Medulla oblongata (tissue), 1 donor: ENCODE results near the gene SH3RF3.

Experiments
- DNase-seq: peaks from one replicate; pipeline ENCODE4 v3.0.0-alpha.2; 2015; ENCODE audit errors: extremely low spot score

SH3RF3 gene

DNA sequence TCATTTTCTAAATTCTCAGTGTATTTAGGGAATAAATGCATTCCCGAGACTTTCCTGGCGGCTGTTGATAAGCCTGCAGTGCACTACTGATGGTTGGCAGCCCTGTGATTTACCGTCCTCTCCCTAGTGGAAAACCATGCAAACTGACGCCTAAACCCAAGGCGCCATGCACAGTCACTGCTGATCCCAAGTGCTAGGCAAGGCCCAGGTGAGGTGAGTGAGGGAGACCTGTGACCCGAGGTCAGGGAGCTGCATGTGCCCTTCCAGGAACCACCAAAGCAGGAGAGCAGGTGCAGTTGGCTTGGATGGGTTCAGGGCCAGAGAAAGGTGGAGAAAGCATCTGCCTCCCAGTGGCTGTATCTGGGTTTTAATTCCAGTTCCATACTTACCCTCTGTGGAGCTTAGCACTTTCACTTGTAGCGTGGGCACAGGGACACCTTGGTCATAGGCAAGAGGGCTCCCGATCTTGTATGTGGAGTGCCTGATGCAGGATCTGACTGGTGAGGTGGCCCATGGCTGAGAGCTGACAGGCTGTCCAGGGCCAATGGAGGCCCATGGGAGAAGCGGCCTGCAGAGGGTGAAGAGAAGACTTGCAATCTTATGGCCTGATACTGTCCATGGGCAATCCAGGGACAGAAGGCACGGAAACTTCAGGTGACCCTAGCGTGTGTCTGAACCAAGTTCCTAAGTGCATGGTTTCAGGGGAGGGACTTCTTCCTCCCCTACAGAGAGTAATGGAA lies 131.3 kb downstream of the SH3RF3 start:
- no peak for DNase-seq

DNA sequence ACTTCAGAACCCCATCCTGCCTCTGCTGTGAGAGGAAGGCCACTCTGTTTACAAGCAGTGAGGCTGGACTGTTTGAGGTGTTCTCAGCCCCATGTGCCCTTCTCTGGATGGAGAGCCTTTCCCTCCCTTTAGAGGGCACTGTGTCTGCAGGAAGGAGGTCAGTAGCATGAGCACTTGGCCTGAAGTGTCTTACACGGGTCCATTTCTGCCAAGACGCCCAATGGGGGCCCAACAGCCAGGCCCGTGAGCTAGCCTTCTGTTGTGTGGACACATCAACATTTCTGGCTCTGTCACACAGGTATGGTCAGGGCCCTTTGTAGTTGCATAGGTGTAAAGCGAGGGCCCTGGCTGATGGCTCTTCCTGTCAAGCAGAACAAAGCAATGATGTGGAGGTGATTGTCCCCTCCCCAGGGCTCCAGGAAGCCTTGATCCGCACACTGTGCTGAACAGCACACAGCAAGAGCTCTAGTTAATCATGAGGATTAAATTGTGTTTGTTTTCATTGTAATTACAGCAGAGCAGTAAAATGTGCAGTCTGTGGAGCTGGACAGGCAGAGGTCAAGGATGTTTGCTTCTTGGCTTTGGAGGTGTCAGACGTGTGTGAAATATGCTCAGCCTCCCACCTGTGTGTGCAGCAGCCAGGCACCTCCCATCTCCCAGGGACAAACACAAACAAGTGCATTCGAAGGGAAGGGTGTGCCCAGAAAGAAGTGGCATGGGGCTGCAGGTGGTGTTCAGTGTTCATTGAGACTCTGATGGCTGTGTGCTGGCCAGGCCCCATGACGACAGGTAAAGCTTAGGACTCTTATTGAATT lies 132.1 kb downstream of the SH3RF3 start:
- DNase-seq = peak; percentile 42

DNA sequence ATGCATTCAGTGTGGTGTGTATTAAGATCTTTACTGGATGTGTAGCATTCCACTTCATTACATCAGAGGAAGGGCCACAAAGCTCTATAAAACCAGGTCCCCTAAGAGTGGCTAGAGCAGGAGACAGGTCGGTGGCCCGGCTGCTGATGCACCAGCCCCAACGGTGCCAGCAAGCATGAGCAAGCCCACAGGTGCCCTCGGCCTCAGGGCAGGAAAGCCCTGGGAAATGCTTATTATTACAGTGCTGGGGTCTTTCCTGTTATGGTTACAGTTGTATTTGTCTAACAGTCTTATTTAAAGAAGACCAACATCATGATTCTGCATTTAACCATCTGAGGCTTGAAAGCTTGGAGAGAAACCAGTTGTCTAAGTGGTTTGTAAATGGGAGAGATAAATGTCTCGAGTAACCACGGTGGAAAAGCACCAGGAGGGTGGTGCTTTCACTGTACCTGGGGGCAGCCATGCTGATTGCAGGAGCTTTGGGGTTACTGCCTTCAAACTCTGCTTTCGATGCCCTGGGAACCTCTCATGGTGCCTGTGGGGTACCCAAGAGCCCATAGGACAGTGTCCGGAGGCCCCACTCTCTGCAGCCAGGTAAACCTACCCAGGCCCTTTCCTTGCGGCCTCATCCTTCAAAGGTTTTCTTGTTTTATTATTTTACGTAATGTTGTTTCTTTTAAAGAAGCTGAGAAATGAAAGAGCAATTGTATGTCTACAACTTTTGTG lies 133.1 kb downstream of the SH3RF3 start:
- DNase-seq = no peak

DNA sequence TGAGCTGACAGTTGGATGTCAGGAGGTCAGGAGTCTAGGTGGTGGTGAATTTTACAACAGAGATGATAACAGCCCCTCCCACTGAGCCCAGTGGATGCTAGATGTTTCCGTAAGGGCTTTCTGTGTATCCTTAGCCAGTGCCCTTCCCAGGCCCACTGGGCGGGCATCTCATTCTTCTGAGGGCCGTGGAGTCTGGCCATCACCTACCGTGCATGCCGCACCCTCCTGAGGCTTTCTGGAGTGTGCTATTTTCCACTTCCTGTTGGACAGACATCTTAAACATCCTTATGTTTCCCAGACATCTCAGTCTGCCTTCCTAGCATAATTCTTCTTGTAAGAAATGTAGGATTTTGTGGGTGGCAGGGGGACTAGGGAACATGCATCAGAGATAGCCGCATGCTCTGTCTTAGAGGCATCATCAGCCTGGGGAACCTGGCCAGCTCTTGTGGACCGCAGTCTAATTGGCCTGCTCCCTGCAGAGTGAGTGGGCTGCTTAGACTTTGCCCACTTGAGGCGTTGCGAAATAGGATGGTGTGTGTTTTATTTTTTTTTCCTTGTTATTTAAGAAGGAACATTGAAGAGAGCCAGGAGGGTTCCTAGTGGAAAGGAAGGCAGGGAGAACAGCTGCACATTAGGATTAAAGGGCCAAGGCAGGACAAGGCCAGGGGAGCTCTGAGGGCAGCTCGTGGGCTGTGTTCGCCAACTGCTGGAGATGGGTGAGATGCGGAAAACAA lies 135.8 kb downstream of the SH3RF3 start:
- DNase-seq = no peak

DNA sequence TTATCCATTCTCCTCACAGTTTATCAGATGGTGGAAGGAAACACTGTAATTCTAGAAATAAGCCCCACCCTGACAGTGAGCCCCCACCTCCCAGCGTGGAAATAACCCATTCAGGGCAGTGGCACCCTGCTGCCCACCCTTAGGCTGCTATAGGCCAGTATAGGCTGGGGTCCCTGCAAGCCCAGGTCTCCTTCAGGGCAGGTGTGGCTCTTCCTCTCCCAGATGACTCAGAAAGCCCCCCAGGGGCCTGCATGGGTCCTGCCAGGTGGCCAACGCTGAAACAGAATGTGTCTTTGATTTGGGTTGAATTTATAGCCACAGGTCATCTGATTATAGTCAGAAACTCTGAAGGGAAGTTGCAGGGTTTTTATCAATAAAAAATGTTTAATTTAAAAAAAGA lies 136.4 kb downstream of the SH3RF3 start:
- no peak for DNase-seq

DNA sequence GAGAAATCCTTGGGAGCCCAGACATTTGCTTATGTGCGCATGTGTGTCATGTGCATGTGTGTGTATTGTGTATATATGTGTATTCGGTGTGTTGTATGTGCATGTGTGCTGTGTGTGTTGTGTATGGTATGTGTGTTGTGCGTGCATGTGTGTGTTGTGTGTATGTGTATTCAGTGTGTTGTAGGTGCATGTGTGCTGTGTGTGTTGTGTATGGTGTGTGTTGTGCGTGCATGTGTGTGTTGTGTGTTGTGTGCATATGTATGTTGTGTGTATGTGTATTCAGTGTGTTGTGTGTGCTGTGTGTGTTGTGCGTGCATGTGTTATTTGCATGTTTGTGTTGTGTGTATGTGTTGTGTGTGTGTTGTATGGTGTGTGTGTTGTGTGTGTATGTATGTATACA lies 136.9 kb downstream of the SH3RF3 start:
- DNase-seq = no peak

DNA sequence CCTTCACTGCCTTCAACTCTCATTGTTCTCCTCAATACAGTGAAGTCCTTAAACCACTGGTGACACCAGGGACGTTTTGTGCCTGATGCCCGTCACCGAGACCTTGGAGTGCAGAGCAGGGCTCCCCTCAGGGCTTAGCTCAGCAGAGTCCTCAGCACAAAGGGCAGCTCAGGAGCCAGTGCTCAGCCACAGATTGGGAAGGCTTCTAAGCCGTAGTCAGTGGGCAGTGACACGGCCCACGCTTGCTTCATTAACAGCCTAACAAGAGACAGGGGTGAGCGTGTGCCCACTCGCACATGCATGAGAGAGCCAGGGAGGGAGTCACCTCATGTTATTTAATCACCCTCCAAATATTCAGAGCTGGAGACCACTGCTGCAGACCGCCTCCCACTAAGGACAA lies 137.5 kb downstream of the SH3RF3 start:
- DNase-seq = no peak

DNA sequence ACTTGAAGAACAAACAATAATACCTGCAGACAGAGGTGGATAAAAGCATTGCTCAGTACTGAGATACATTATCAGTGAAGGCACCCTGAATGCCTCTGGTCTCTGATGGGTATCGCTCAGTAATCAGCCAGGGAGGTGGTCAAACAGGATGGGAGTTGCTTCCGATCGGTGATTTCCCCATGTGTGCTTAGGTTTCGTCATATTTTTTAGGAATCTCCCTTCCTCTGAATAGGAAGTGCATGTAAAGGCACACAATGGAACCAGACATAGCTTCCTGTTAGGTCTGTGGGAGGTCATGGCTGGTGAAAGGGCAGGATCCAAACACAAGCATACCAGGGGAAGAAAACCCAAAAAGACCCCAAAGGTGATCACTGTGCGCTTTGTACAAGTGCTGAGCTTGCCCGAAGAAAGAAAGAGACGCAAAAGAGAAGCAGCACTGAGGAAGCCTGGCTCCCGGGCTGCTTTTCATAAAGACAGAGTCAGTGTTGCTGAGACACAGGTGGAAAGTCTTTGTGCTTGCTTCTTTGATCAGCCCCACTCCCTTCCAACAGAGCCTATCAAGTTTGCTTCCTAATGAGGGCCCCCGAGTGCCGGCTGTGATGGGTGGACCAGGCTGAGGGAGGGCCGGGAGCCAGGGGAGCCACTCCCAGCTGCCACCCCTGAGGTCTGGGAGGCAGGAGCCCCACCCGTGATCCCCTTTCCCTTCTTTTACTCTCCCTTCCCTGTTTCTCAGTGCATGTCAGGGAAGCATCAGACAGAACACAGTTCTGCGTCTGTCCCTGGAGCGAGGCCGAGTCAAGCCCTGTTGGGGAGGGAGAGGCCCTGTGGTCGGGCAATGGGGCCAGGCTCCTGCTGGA lies 138.2 kb downstream of the SH3RF3 start:
- no peak for DNase-seq

DNA sequence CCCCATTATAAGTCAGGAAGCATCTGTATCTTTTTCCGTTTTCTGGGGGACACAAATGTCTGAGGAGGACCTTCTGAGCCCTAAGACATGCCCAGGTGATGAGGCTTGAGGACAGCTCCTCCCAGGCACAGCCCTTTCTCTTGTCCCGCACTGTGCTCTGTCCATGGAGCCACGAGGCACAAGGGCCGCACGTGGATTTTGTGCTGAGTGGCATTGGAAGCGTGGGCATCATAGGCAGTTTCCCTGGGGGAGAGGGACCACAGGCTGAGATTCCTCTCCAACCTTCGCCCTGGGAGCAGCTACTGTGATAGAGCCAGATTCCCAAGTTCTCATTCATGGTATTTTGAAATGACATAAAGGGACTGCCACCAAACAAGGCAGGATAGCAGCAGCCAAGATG lies 139.9 kb downstream of the SH3RF3 start:
- no peak for DNase-seq

DNA sequence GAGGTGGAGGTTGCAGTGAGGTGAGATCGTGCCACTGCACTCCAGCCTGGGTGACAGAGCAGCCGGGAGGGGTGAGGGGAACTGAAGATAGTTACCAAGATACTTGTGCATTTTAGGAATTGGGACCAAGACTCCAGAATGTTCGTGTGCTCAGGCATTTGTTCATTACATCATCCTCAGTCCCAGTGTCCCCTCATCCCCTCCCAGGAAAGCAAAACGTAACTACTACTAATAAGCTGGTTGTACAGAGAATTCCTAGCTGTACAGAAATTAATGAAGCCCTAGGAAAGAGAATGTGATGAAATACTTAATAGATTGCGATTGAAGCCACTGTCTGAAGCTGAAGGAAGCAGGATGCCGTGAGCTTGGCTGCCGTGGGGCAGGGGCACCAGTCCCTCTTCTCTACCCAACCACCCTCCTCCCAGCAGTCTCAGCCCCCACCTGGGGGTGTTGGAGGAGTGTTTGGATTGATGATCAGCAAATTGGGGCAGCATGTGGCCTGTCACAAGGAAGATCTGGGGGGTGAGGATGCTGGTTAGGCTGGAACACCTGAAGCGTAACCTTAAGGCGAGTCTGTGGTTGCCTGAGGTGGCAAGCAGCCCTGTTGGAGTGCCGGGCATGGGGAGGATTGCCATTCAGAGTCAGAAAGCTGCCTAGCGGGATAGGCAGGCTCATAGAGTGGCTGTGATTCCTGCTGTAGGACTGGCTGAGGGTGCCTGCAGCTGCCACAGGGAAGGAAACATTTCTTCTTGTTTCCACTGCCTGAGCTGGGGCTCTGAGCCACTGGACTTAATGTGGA lies 140.9 kb downstream of the SH3RF3 start:
- no peak for DNase-seq

DNA sequence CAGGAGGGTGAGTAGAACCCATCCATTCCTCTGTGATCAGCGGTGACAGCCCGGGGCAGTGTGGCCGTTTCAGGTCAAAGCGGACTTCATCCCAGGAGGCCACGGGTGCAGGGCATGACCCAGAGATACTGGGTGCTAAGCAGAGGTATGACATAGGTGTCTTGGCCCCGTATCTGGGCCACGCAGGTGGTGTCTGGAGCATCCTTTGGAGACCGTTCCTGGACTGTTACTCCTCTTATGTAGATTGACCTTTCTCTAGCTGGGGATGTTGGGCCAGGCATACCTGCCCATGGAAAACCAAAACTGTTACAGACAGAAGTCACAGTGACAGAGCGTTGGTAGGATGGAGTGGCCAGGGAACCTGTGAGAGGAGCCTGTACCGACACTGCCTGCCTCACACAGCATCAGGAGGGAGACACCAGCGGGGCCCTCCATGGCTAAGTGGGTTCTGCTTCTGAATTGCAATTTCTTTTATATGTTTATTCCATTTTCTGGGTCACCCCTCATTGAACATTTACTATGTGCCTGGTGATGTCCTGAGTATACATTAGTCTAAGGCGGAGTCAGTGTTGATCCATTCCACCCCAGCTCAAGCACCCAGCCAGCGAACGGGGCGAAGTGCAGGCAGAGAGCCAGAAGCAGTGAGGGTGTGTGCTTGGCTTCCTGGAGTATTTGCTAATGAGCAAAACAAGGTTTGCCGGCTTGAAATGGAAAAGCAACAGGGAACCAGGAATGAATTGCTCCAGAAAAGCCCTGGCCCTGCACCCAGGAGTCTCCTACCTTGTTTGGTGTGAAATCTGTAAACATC lies 141.7 kb downstream of the SH3RF3 start:
- DNase-seq = no peak

DNA sequence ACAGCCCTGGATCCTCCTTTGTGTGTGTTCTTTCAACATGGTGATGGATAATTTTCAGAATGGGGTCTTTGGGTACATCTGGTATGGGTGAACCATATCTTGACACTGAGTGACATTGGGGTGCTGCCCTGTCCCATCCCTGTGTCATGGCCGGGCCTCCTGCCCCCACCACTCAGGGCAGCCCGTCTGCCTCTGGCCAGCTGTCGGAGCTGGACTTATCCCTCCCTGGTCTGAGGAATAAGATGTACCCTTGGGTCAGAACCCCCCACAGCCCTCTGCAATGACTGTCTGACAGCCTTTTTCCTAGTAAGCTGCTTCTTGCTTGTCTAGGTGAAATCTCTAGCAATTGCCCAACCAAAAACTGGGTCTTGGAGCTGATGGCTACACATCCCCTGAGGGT lies 142.9 kb downstream of the SH3RF3 start:
- no peak for DNase-seq

DNA sequence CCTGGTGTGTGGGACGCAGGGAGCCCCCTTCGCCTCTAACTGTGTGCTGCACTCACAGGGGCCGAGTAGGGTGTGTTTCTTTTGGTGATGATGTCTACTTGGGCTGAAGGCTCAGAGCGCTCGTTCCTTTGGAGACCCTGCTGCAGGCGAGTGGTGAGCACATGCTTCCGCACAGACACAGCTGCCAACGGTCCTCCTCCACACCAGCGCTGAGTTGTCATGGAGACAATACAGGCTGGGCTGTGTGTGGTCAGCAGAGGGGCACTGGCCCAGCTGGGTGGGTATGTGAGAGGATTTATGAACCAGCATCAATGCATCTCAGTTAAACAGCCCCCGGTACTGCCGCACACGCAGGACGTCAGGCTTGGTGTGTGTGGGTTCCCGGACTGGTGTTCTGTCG lies 143.5 kb downstream of the SH3RF3 start:
- no peak for DNase-seq

DNA sequence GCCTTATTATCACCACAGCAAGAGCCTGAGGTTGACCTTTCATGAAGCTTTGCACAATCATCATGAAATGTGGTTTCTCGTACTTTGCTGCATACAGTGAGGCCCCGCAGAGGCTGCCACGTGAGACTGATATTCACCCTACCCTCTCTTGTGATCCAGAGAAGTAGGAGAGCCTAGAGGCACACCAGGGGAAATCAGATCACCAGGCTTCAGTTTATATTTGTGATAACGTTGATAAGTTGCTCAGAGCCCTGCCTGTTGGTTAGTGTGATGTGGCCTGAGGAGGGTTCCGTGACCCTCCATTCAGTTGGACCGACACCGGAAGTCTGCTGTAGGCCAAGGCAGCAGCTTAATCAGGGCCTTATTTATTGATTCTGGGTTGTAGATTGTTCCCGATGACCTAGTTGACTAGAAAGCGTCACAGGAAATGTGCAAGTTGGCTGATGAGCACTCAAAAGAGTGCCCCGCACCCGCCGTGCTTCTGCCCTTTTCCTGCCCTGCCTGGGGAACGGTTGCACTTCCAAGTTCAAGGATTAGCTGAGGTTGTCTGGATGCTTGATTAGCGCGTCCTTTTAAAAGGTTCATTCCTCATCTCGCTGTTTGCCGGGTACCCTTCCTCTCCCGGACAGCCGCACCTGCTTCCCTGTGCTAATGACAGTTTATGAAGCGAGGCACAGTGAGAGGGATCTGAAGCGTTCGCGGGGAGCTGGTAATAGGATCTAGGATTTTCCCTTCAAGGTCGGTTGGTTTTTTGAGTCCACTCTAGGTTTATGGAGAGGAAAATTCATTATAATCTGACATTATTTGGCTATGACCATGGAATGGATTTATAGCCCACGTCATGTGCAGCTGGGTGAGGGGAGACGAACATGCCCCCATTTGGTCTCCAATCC lies 146.4 kb downstream of the SH3RF3 start:
- no peak for DNase-seq

DNA sequence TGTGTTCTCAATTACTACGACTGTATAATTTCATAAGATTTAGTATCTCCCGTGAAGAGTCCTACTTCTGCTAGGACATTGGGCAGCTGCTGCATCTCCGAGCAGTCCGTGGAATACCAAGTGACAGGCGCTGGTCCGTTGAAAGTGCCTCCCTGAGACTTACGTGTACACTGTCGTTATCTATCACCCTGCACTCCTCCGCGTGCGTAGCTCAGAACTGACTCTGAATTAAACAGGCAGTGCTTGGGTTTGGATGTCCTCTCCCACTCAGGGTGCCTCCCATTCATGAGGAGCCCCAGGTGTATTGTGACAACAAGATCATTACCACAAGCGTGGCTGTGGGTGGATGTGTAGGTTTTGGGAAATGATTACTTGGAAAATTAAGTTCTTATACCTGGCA lies 148.4 kb downstream of the SH3RF3 start:
- DNase-seq = no peak

DNA sequence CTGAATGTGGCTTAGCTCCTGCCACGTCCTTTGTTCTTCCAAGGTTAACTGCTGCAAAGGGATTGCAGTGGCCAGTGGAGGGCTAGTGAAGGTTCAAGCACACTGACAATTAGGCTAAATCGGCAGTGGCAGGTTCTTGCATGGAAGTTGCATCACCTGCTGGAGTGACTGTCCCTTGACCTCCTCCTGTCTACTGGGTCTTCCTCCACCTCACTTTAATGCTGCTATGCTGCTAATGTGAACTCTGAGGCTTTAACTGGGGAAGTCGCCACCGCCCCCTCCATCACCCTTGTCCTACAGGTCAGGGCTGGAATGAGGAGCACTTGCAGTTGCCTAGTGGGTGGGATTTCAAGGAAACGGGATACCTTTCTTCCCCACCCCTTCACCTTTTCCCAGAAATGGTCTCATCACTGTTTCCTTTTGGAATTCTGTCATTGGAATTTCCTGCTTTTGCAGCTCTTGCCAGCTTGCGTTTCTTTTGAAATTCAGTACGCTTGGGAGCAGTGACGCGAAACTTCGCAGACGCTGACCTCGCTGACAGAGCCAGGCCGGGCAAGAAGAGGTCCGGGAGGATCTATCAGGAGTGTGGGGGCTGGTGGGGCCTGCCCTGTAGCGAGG lies 150.3 kb downstream of the SH3RF3 start:
- DNase-seq = no peak

DNA sequence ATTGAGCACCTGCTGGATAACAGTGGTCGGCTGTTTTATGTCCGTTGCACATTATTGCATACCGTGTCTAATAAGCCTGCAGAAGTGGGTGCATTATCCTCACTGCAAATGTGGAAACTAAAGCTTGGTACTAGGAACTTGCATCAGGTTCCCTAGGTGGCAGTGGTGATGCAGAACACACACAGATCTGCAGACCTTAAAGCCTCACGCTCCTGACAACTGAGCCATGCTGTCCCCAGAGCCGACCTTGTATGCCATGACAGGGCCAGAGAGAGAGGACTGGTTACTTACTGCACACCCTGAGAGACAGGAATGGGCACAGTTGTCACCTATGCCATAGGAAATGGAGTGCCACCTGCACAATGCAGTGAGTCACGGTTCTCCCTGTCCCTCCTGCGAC lies 151.8 kb downstream of the SH3RF3 start:
- DNase-seq = no peak

DNA sequence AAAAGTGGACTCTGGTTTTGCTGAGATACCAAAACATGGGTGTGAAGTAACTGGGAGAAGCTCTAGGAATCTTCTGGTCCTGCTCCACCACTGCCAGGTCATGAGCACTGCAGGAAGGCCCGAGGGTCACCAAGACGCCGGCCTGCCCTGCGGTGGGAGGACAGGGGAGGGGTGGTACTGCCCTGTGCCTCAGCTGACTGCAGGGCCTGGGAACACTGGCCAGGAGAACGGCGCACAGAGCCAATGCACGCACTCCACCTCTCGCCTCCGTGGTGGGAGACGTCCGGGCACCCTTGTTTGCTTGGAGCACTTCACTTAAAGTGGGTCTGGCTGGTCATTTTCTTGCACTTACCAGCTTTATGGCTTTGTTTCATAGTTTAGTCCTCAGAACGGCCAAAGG lies 153.4 kb downstream of the SH3RF3 start:
- DNase-seq = no peak
